OCI-LY3 (cell line): Measurements from ENCODE around the gene FAM229B.
A peak's percentile ranks its signal among the peaks of the same experiment; 100 is the strongest.

Experiments
- H2AFZ ChIP-seq: fragments of 200-600, 300-600 bp; shearing (Covaris generic); 2 replicates; pipeline ENCODE4 v1.6.0; 2014; ENCODE audit warnings: antibody characterized with exemption, low read depth, low read length
- H3K27ac ChIP-seq: fragments of 200-600, 300-600 bp; sonication (generic); 2 replicates; pipeline ENCODE4 v1.5.1; 2014; ENCODE audit warnings: mild to moderate bottlenecking, low read length, moderate library complexity, mixed read lengths
- H3K27me3 ChIP-seq: fragments of 200-600, 300-600 bp; sonication (generic); 2 replicates; pipeline ENCODE4 v1.6.1; 2014; ENCODE audit warnings: low read depth, low read length, mixed read lengths
- H3K36me3 ChIP-seq: fragments of 200-600, 300-600 bp; sonication (generic); replicated peaks from 2 replicates; pipeline ENCODE3; 2014; ENCODE audit warnings: low read depth, low read length, mixed read lengths
- H3K4me1 ChIP-seq: fragments of 300-600, 200-600 bp; sonication (generic); 2 replicates; pipeline ENCODE4 v1.6.1; 2014; ENCODE audit warnings: low read length, mixed read lengths
- H3K4me2 ChIP-seq: fragments of 200-600, 300-600 bp; sonication (generic); 2 replicates; pipeline ENCODE4 v1.6.1; 2014; ENCODE audit warnings: low read length, mixed read lengths
- H3K4me3 ChIP-seq: fragments of 300-600, 200-600 bp; sonication (generic); 2 replicates; pipeline ENCODE4 v1.5.1; 2014; ENCODE audit warnings: antibody characterized with exemption, mild to moderate bottlenecking, low read length, moderate library complexity
- H3K79me2 ChIP-seq: fragments of 300-600, 200-600 bp; shearing (Covaris generic); 2 replicates; pipeline ENCODE4 v1.6.1; 2014; ENCODE audit warnings: mild to moderate bottlenecking, low read length, mixed read lengths
- H3K9ac ChIP-seq: fragments of 300-600, 200-600 bp; shearing (Covaris generic); 2 replicates; pipeline ENCODE4 v1.6.0; 2014; ENCODE audit warnings: mild to moderate bottlenecking, low read length, moderate library complexity
- H3K9me3 ChIP-seq: fragments of 200-600, 300-600 bp; shearing (Covaris generic); 2 replicates; pipeline ENCODE4 v1.6.1; 2014; ENCODE audit warnings: low read length, mixed read lengths; ENCODE audit not compliant: insufficient read depth
- H4K20me1 ChIP-seq: fragments of 200-600, 300-600 bp; sonication (generic); 2 replicates; pipeline ENCODE4 v1.6.1; 2016; ENCODE audit warnings: low read length, mixed read lengths; ENCODE audit not compliant: insufficient read depth
- CTCF ChIP-seq: fragments of 200-600, 300-600 bp; sonication (generic); IDR thresholded peaks from 2 replicates; pipeline ENCODE4 v1.5.1; 2014; ENCODE audit warnings: antibody characterized with exemption, low read length, low read depth
- EZH2phosphoT487 ChIP-seq: fragments of 200-600 bp; shearing (Covaris generic); IDR thresholded peaks from 2 replicates; pipeline ENCODE4 v1.6.1; 2018; ENCODE audit warnings: antibody characterized with exemption, mixed run types, low read depth

Gene FAM229B

GRCh38 chr6:112118034-112118433 is 30.6 kb downstream of the FAM229B start:
- H4K20me1 ChIP-seq = no peaks in the 10 kb centered on the region
- no peak overlapping the region for H3K27ac ChIP-seq
- H2AFZ ChIP-seq = no peak overlapping the region
- peaks cover 10% of the 10 kb centered on the region for H3K4me1 ChIP-seq
- H3K4me3 ChIP-seq = no peak overlapping the region
- TF ChIP-seq EZH2phosphoT487 (no peak), CTCF (no peak)
- H3K4me2 ChIP-seq = peak overlapping the region; percentile 9; the same call in 1 of the 2 replicates
- no peaks in the 10 kb centered on the region for H3K9me3 ChIP-seq
- no peaks in the 10 kb centered on the region for H3K79me2 ChIP-seq
- no peaks in the 10 kb centered on the region for H3K27me3 ChIP-seq
- H3K36me3 ChIP-seq = no peaks in the 10 kb centered on the region
- H3K9ac ChIP-seq = no peak overlapping the region

DNA sequence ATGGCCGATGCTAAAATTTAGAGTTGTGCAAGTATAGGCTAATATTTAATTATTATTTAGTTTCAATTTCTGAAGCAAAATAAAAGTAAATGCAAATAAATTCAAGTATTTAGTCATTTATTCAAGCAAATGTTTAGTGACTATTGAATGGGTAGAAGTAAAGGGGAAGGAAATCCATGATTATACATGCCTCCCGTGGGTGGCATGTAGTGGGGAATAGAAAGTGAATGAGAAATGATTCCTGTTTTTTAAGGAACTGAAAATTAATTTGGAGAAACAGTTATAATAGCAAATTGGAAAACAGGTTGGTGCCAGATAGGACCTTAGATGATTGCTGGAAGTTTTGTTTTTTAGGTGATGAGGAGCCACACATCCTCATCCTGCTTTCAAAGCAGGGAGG is 35.4 kb downstream of the FAM229B start:
- Histone ChIP-seq H4K20me1 (no peaks in the 10 kb centered on the region), H3K9ac (no peak overlapping the region), H3K27ac (no peak overlapping the region), H2AFZ (no peak overlapping the region), H3K9me3 (no peaks in the 10 kb centered on the region), H3K4me3 (no peak overlapping the region), H3K79me2 (no peaks in the 10 kb centered on the region), H3K27me3 (no peaks in the 10 kb centered on the region), H3K36me3 (no peaks in the 10 kb centered on the region), H3K4me2 (no peak overlapping the region), H3K4me1 (peaks cover 6% of the 10 kb centered on the region)
- TF ChIP-seq EZH2phosphoT487 (no peak), CTCF (no peak)

DNA sequence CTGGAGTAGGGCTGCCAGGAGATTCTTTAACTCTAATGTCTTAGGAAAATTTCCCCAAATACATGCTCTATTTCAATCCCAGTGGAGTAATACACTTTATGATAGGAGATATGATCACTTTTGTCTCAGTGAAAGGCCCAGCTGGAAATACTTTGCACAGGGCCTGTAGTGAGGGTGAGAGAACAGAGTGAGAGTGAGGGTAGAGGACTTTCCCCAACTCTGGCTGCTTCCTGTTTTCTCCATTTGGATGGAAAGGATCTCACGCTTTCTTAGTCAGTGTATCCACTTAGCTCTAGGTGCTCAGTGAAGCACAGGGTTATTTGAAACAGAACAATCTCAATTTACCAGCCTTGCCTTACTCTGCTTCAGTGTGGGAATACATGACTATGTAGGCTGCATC is 36.6 kb downstream of the FAM229B start:
- no peak overlapping the region for H3K4me2 ChIP-seq
- no peaks in the 10 kb centered on the region for H3K79me2 ChIP-seq
- no peak overlapping the region for H3K27ac ChIP-seq
- TF ChIP-seq CTCF = no peak
- no peak for TF ChIP-seq EZH2phosphoT487
- H3K27me3 ChIP-seq = no peaks in the 10 kb centered on the region
- H3K4me1 ChIP-seq = no peaks in the 10 kb centered on the region
- H3K9me3 ChIP-seq = no peaks in the 10 kb centered on the region
- H3K36me3 ChIP-seq = no peaks in the 10 kb centered on the region
- no peak overlapping the region for H3K4me3 ChIP-seq
- no peak overlapping the region for H2AFZ ChIP-seq
- H4K20me1 ChIP-seq = no peaks in the 10 kb centered on the region
- no peak overlapping the region for H3K9ac ChIP-seq

GRCh38 chr6:112128208-112128607 is 40.8 kb downstream of the FAM229B start:
- no peak overlapping the region for H2AFZ ChIP-seq
- no peaks in the 10 kb centered on the region for H4K20me1 ChIP-seq
- no peak overlapping the region for H3K9ac ChIP-seq
- H3K79me2 ChIP-seq = no peaks in the 10 kb centered on the region
- no peaks in the 10 kb centered on the region for H3K36me3 ChIP-seq
- no peak for TF ChIP-seq EZH2phosphoT487
- H3K4me1 ChIP-seq = no peaks in the 10 kb centered on the region
- no peaks in the 10 kb centered on the region for H3K9me3 ChIP-seq
- H3K4me2 ChIP-seq = no peak overlapping the region
- no peak overlapping the region for H3K27ac ChIP-seq
- H3K27me3 ChIP-seq = no peaks in the 10 kb centered on the region
- no peak overlapping the region for H3K4me3 ChIP-seq

- no peak overlapping the region for H3K4me3 ChIP-seq
- no peak overlapping the region for H3K27ac ChIP-seq
- H3K79me2 ChIP-seq = no peaks in the 10 kb centered on the region
- no peaks in the 10 kb centered on the region for H4K20me1 ChIP-seq
- no peak overlapping the region for H3K9ac ChIP-seq
- H2AFZ ChIP-seq = no peak overlapping the region
- H3K9me3 ChIP-seq = no peaks in the 10 kb centered on the region
- no peaks in the 10 kb centered on the region for H3K27me3 ChIP-seq
- H3K4me1 ChIP-seq = no peaks in the 10 kb centered on the region
- no peak for TF ChIP-seq EZH2phosphoT487
- no peak for TF ChIP-seq CTCF
- no peak overlapping the region for H3K4me2 ChIP-seq
- H3K36me3 ChIP-seq = no peaks in the 10 kb centered on the region
Measured at GRCh38 chr6:112130878-112131277, 43.5 kb downstream of the FAM229B start.
